T-helper 22 cell (primary cell): ENCODE data around the gene MXD4.

ENCODE experiments used
- DNase-seq: peaks from one replicate; pipeline ENCODE4 v3.0.0-alpha.2; 2020; ENCODE audit warnings: low read depth

MXD4 gene

GRCh38 chr4:2261853-2262144 lies at the start of gene MXD4:
TSS of gene MXD4 (minus strand) at chr4:2262109. CDS start at chr4:2261980, 129 bp downstream.
- DNase-seq: no peak

- DNase-seq: no peak
Measured at GRCh38 chr4:2306773-2307410, 45.0 kb upstream of the MXD4 start.

GRCh38 chr4:2305766-2306501 lies 44.0 kb upstream of the MXD4 start:
- DNase-seq: no peak

GRCh38 chr4:2304877-2305561 lies 43.1 kb upstream of the MXD4 start:
- DNase-seq: no peak

GRCh38 chr4:2304321-2304876 lies 42.5 kb upstream of the MXD4 start:
- DNase-seq: no peak

GRCh38 chr4:2303686-2304320 lies 41.9 kb upstream of the MXD4 start:
- no peak for DNase-seq

- DNase-seq: no peak
Measured at GRCh38 chr4:2303121-2303685, 41.3 kb upstream of the MXD4 start.

- DNase-seq: no peak
Measured at GRCh38 chr4:2302387-2303119, 40.6 kb upstream of the MXD4 start.

- no peak for DNase-seq
Measured at GRCh38 chr4:2301806-2302205, 39.9 kb upstream of the MXD4 start.

- DNase-seq: no peak
Measured at GRCh38 chr4:2301225-2301642, 39.3 kb upstream of the MXD4 start.

GRCh38 chr4:2300431-2301224 lies 38.7 kb upstream of the MXD4 start:
- no peak for DNase-seq

GRCh38 chr4:2299794-2300193 lies 37.9 kb upstream of the MXD4 start:
- DNase-seq: no peak

GRCh38 chr4:2298532-2298991 lies 36.7 kb upstream of the MXD4 start:
- DNase-seq: no peak

GRCh38 chr4:2297606-2298531 lies 36.0 kb upstream of the MXD4 start:
- DNase-seq: no peak

- DNase-seq: no peak
Measured at GRCh38 chr4:2296631-2297601, 35.0 kb upstream of the MXD4 start.

- DNase-seq: no peak
Measured at GRCh38 chr4:2295900-2296442, 34.1 kb upstream of the MXD4 start.

- no peak for DNase-seq
Measured at GRCh38 chr4:2295500-2295899, 33.6 kb upstream of the MXD4 start.

- DNase-seq: no peak
Measured at GRCh38 chr4:2292646-2293108, 30.8 kb upstream of the MXD4 start.
